Measurements from ENCODE around the gene NYAP1. TPM values are rescaled to one million over a fixed set of nuclear protein-coding genes. Genes with fewer than 3 reads are reported as not detected.
"Not testable (repeated sequence)": the region's sequence is repeated elsewhere in the genome, so short reads cannot be mapped to it uniquely, and the experiment has no call there.

The NYAP1 gene
- total RNA-seq, 4 donors from 2014 or later: 0.51 to 1.1 (median 0.67) TPM

DNA sequence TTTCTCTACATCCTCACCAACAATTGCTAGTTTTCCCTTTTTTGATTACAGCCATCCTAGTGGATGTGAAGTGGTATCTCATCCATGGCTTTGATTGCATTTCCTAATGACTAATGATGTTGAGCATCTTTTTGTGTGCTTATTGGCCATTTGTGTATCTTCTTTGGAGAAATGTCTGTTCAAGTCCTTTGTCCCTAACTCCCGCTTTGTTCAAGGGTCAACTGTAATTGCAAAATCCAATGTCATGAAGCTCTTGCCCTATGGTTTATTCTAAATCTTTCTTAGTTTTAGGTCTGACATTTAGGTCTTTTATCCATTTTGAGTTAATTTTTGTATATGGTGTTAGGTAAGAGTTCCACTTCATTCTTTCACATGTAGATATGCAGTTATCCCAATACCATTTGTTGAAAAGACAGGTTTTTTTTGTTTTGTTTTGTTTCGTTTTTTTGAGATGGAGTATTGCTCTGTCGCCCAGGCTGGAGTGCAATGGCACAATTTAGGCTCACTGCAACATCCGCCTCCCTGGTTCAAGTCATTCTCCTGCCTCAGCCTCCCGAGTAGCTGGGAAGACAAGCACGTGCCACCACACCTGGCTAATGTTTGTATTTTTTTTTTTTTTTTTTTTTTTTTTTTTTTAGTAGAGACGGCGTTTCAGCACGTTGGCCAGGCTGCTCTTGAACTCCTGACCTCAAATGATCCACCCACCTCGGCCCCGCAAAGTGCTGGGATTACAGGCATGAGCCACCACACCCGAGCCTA lies 44.6 kb downstream of the NYAP1 start:
- H3K9me3 ChIP-seq; H3K4me1 ChIP-seq; DNase-seq (ENCODE audit: low spot score in 2 of 2); H3K4me3 ChIP-seq; H3K27me3 ChIP-seq; H3K27ac ChIP-seq; H3K36me3 ChIP-seq: not testable (repeated sequence)
- 67% methylated on average over 11 of the region's 12 CpGs for WGBS

- H3K27ac ChIP-seq: no peak overlapping the region
- peaks cover 6% of the 10 kb centered on the region for H3K27me3 ChIP-seq
- TF ChIP-seq POLR2A (IDR thresholded peaks at IDR 0.05) (no peak), EP300 (IDR thresholded peaks at IDR 0.05) (no peak), POLR2AphosphoS5 (IDR thresholded peaks at IDR 0.05) (no peak)
- TF ChIP-seq, protein P1, sequence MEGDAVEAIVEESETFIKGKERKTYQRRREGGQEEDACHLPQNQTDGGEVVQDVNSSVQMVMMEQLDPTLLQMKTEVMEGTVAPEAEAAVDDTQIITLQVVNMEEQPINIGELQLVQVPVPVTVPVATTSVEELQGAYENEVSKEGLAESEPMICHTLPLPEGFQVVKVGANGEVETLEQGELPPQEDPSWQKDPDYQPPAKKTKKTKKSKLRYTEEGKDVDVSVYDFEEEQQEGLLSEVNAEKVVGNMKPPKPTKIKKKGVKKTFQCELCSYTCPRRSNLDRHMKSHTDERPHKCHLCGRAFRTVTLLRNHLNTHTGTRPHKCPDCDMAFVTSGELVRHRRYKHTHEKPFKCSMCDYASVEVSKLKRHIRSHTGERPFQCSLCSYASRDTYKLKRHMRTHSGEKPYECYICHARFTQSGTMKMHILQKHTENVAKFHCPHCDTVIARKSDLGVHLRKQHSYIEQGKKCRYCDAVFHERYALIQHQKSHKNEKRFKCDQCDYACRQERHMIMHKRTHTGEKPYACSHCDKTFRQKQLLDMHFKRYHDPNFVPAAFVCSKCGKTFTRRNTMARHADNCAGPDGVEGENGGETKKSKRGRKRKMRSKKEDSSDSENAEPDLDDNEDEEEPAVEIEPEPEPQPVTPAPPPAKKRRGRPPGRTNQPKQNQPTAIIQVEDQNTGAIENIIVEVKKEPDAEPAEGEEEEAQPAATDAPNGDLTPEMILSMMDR (IDR thresholded peaks at IDR 0.05): no peak
- 92% methylated on average over 14 of the region's 14 CpGs for WGBS
- DNase-seq (ENCODE audit: low spot score in 2 of 2): no peak
- no peak overlapping the region for H3K4me3 ChIP-seq
- no peaks in the 10 kb centered on the region for H3K9me3 ChIP-seq
- H3K36me3 ChIP-seq: no peaks in the 10 kb centered on the region
- no peaks in the 10 kb centered on the region for H3K4me1 ChIP-seq
Observed at GRCh38 chr7:100532165-100533022, 48.7 kb downstream of the NYAP1 start.

DNA sequence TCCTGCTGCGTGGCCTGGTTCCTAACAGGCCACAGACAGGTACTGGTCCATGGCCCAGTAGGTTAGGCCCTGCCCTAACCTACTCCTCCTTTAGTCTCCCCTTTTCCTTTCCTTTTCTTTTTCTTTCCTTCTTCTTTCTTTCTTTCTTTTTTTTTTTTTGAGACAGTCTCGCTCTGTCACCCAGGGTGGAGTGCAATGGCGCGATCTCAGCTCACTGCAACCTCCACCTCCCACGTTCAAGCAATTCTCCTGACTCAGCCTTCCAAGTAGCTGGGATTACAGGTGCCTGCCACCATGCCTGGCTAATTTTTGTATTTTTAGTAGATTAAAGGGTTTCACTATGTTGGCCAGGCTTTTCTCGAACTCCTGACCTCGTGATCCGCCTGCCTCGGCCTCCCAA lies 52.3 kb downstream of the NYAP1 start:
- 91% methylated on average over 9 of the region's 9 CpGs for WGBS
- DNase-seq (ENCODE audit: low spot score in 2 of 2); H3K4me3 ChIP-seq; H3K27me3 ChIP-seq; H3K9me3 ChIP-seq; H3K27ac ChIP-seq; H3K36me3 ChIP-seq: not testable (repeated sequence)
- H3K4me1 ChIP-seq: peaks cover 15% of the 10 kb centered on the region

DNA sequence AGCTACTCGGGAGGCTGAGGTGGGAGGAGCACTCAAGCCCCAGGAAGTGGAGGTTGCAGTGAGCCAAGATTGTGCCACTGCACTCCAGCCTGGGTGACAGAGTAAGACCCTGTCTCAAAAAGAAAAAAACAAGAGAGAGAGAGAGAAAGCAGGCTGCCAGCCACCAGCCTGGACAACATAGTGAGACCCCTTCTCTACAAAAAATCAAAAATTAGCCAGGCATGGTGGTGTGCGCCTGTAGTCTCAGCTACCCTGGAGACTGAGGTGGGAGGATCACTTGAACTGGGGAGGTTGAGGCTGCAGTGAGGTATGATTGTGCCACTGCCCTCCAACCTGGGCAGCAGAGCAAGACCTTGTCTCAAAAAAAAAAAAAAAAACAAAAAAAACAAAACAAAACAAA lies 53.0 kb downstream of the NYAP1 start:
- DNase-seq (ENCODE audit: low spot score in 2 of 2): not testable (repeated sequence)
- 93% methylated on average over 2 of the region's 2 CpGs for WGBS

GRCh38 chr7:100538348-100538653 lies 54.6 kb downstream of the NYAP1 start:
- WGBS: 9% methylated on average over 8 of the region's 8 CpGs
- no peak for DNase-seq (ENCODE audit: low spot score in 2 of 2)
- peaks cover 3% of the 10 kb centered on the region for H3K27me3 ChIP-seq
- H3K27ac ChIP-seq: no peak overlapping the region
- H3K36me3 ChIP-seq: no peaks in the 10 kb centered on the region
- TF ChIP-seq POLR2A (IDR thresholded peaks at IDR 0.05): no peak
- TF ChIP-seq, protein P1 (IDR thresholded peaks at IDR 0.05): no peak
- no peak for TF ChIP-seq EP300 (IDR thresholded peaks at IDR 0.05)
- TF ChIP-seq POLR2AphosphoS5 (IDR thresholded peaks at IDR 0.05): no peak
- H3K9me3 ChIP-seq: no peaks in the 10 kb centered on the region
- H3K4me1 ChIP-seq: peaks cover 23% of the 10 kb centered on the region
- H3K4me3 ChIP-seq: peak overlapping the region; percentile 76

More for the DNA sequence above, 53.0 kb downstream of the NYAP1 start:
- peaks cover 15% of the 10 kb centered on the region for H3K4me1 ChIP-seq
- H3K9me3 ChIP-seq, H3K27ac ChIP-seq, H3K27me3 ChIP-seq, H3K4me3 ChIP-seq, H3K36me3 ChIP-seq: not testable (repeated sequence)

GRCh38 chr7:100538654-100539435 lies 55.1 kb downstream of the NYAP1 start, which contains the start of gene AGFG2:
TSS of gene AGFG2 (plus strand) at chr7:100539203. CDS start at chr7:100539347, 144 bp downstream.
- H3K9me3 ChIP-seq: no peaks in the 10 kb centered on the region
- H3K36me3 ChIP-seq: no peaks in the 10 kb centered on the region
- peak within 1 kb of the TSS; percentile 67 for H3K27ac ChIP-seq
- H3K4me3 ChIP-seq: peak within 1 kb of the TSS; percentile 76
- peak; percentile 100 for DNase-seq (ENCODE audit: low spot score in 2 of 2)
- no peaks in the 10 kb centered on the region for H3K27me3 ChIP-seq
- H3K4me1 ChIP-seq: peaks cover 28% of the 10 kb centered on the region
- WGBS: under 1% methylated on average over 60 of the region's 60 CpGs
- TF ChIP-seq, protein P1 (IDR thresholded peaks at IDR 0.05): no peak
- TF ChIP-seq POLR2AphosphoS5 (IDR thresholded peaks at IDR 0.05): peak in 2 of 3 donors; percentile 12 to 41
